GM10266 (cell line): ENCODE results near the gene LRCH3.

Experiments used
- DNase-seq: peaks from one replicate; pipeline ENCODE4 v3.0.0; 2012; ENCODE audit errors: extremely low spot score
- CTCF ChIP-seq: IDR thresholded peaks from 2 replicates; pipeline ENCODE4 v1.5.1; 2012; ENCODE audit warnings: mild to moderate bottlenecking, low read depth; ENCODE audit not compliant: control insufficient read depth, insufficient read depth; ENCODE audit errors: missing control alignments

LRCH3 gene

GRCh38 chr3:197801891-197802778 is 11.1 kb downstream of the LRCH3 start:
- TF ChIP-seq CTCF, result peak; percentile 62
- no peak for DNase-seq

DNA sequence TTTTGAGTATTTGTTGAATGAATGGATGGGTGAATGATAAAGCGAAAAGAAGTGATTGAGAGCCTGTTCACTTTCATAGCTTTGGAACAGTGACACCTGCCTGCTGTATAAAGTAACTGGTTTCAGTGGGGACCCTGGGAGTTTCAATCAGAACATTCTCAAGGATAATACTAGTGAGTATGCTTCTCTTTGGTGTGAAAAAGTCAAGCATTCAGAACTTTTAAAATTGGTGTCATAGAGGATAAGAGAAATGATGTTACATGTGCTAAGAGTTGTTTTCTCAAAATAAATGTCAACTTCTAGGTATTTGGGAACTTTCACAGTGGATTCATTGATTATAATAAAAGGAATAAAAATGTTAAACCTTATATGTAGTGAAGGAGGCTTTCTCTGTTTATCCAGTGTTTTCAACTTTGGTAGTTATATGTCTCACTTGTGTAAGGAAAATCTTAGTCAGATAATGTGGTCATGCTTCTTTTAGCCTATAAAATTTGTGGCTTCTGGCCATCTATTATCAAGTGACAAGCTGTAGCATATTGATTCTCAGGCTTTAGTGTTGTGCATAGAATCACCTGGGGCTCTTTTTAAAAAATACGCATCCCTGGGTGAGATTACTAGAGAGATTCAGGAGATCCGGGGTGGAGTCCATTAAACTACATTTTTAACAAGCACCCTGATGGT is 11.9 kb downstream of the LRCH3 start:
- TF ChIP-seq CTCF, result peak; percentile 46
- no peak for DNase-seq

GRCh38 chr3:197804511-197804910 is 13.5 kb downstream of the LRCH3 start:
- DNase-seq, result no peak
- no peak for TF ChIP-seq CTCF

- TF ChIP-seq CTCF, result no peak
- DNase-seq, result no peak
Observed at GRCh38 chr3:197807969-197808587, 17.0 kb downstream of the LRCH3 start.

DNA sequence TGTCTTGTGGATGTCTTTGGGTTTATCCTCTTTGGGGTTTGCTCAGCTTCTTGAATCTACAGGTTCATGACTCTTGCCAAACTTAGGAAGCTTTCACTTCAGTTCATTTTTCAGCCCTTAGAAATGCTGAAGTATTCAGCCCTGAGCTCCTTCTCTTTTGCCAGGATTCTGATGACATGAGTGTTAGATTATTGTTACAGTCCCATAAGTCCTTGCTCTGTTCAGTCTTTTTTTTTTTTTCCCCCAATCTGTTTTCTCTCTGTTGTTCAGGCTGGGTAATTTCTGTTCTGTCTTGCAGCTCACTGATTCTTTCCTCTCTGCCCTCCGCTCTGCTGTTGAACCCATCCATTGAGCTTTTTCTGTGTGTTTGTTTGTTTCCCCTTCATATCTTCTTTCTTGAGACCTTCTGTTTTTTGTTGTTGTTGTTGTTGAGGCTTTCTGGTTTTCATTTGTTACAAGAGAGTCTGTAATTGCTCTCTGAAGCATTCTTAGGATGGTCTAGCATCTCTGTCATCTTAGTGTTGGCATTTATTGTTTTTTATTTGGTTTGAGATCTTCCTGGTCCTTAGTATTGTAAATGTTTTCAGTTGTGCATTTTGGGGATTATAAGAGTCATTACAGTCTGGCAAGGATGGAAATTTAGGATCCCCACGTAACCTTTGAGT is 18.4 kb downstream of the LRCH3 start:
- no peak for TF ChIP-seq CTCF
- DNase-seq, result no peak

GRCh38 chr3:197810901-197811300 is 19.8 kb downstream of the LRCH3 start:
- DNase-seq, result no peak
- TF ChIP-seq CTCF, result no peak
